Type B pancreatic cell (in vitro differentiated cells): ENCODE results near the gene PANX3. TPM values are rescaled to one million over a fixed set of nuclear protein-coding genes. Genes with fewer than 3 reads are reported as not detected.

Experiments used
- DNase-seq: peaks from one replicate; pipeline ENCODE4 v3.0.0; 2021; ENCODE audit warnings: mixed read lengths; ENCODE audit not compliant: unreplicated experiment; ENCODE audit errors: extremely low spot score
- H3K27ac Mint-ChIP-seq: 2 replicates; pipeline ENCODE4 v1.8.0; 2021; ENCODE audit warnings: mild to moderate bottlenecking, mixed read lengths
- H3K27me3 Mint-ChIP-seq: 2 replicates; pipeline ENCODE4 v1.8.0; 2021; ENCODE audit warnings: mixed read lengths
- H3K36me3 Mint-ChIP-seq: 2 replicates; pipeline ENCODE4 v1.8.0; 2021; ENCODE audit warnings: mixed read lengths
- H3K4me1 Mint-ChIP-seq: one replicate; pipeline ENCODE4 v1.8.0; 2021; ENCODE audit warnings: mixed read lengths; ENCODE audit not compliant: unreplicated experiment
- H3K4me3 Mint-ChIP-seq: 2 replicates; pipeline ENCODE4 v1.8.0; 2021; ENCODE audit warnings: mild to moderate bottlenecking, mixed read lengths
- H3K9me3 Mint-ChIP-seq: 2 replicates; pipeline ENCODE4 v1.8.0; 2021; ENCODE audit warnings: mixed read lengths
- total RNA-seq: library from RNA; stranded (reverse); gene quantifications from 2 replicates; pipeline ENCODE4 v1.2.1, GENCODE V29; 2021; ENCODE audit warnings: low replicate concordance
- TF ChIP-seq, protein P1 (sequence below): fragments of 200-600 bp; sonication (generic); conservative IDR thresholded peaks from 2 replicates; pipeline ENCODE4 v1.5.0; 2021; ENCODE audit warnings: antibody characterized with exemption, mild to moderate bottlenecking

The PANX3 gene
- total RNA-seq, 1 donor from 2014 or later: not detected

DNA sequence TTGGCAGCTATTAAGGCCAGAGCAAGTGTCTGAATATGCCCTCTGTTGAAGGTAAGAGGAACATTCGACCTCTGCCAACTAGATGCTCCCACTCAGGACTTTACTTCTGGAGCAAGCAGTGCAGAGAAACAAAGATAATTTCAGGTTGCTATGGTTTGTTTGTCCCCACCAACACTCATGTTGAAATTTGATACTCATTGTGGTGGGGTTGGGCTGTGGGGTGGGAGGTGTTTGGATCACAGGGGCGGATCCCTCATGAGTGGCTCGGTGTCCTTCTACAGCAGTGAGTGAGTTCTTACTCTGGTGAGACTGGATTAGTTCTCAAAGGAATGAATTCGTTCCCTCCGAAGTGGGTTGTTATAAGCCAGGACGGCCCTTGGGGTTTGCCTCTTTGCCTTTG lies 29.4 kb upstream of the PANX3 start:
- Mint-ChIP-seq H3K36me3 (no peaks in the 10 kb centered on the region), H3K27ac (no peak overlapping the region), H3K4me3 (no peak overlapping the region), H3K4me1 (no peaks in the 10 kb centered on the region), H3K27me3 (peaks cover 5% of the 10 kb centered on the region), H3K9me3 (no peaks in the 10 kb centered on the region)
- DNase-seq: no peak
- TF ChIP-seq, protein P1, sequence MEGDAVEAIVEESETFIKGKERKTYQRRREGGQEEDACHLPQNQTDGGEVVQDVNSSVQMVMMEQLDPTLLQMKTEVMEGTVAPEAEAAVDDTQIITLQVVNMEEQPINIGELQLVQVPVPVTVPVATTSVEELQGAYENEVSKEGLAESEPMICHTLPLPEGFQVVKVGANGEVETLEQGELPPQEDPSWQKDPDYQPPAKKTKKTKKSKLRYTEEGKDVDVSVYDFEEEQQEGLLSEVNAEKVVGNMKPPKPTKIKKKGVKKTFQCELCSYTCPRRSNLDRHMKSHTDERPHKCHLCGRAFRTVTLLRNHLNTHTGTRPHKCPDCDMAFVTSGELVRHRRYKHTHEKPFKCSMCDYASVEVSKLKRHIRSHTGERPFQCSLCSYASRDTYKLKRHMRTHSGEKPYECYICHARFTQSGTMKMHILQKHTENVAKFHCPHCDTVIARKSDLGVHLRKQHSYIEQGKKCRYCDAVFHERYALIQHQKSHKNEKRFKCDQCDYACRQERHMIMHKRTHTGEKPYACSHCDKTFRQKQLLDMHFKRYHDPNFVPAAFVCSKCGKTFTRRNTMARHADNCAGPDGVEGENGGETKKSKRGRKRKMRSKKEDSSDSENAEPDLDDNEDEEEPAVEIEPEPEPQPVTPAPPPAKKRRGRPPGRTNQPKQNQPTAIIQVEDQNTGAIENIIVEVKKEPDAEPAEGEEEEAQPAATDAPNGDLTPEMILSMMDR: no peak

DNA sequence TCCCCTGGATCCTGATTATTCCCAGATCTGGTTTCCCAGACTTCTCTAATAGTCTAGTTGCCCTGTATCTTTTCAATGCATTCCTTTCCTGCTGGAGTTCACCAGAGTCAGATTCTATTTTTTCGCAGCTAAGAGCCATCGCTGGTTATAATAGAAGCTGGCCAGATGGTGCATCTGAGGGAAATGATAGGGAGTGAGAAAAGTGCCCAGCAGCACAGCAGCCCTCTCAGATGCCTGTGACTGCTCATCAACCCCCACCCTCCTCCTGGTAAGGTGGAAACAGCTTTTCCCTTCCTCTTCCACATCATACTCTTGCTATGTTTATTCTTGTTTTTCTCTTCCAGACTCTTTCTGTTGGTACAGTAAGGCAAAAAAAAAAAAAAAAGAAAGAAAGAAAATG lies 28.7 kb upstream of the PANX3 start:
- no peaks in the 10 kb centered on the region for H3K9me3 Mint-ChIP-seq
- TF ChIP-seq, protein P1: no peak
- H3K4me1 Mint-ChIP-seq: no peaks in the 10 kb centered on the region
- H3K4me3 Mint-ChIP-seq: no peak overlapping the region
- no peak for DNase-seq
- H3K27ac Mint-ChIP-seq: no peak overlapping the region
- H3K27me3 Mint-ChIP-seq: peaks cover 12% of the 10 kb centered on the region
- no peaks in the 10 kb centered on the region for H3K36me3 Mint-ChIP-seq

GRCh38 chr11:124583781-124584180 lies 27.4 kb upstream of the PANX3 start:
- TF ChIP-seq, protein P1: no peak
- Mint-ChIP-seq H3K9me3 (no peaks in the 10 kb centered on the region), H3K27me3 (peaks cover 16% of the 10 kb centered on the region), H3K4me1 (no peaks in the 10 kb centered on the region), H3K36me3 (no peaks in the 10 kb centered on the region), H3K4me3 (no peak overlapping the region), H3K27ac (no peak overlapping the region)
- no peak for DNase-seq

DNA sequence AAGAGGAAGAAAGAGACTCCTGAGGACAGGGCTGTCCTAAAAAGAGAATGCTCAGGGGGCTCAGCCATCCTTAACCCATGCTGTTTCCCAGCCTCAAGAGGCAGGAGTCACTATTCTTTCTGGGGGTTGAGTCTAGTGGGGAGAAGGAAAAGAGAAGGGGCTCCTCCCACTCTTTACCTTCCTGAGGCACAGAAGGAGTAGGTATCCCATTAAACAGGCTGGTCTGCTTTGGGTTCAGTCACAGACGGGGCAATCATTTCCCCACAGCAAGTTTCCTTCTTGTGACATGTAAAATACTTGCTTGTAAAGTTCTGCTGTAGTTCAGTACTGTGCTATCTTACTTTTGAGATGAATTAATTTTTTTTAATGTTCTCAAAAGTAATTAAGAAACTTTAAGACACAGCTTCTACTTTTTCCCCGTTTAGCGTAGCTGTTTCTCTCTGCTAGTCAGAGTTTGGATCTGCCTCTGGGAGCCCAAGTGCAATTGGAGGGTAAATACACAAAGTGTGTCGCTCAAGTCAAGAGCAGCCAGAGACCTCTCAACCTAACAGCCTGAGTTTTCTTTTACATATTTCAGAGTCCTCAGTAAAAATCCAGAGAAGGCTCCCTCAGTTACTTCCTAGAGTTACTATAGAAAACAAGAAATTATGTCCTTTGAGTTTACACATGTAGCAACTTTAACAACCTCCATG lies 26.4 kb upstream of the PANX3 start:
- Mint-ChIP-seq H3K9me3 (no peaks in the 10 kb centered on the region), H3K27ac (no peak overlapping the region), H3K4me1 (no peaks in the 10 kb centered on the region), H3K4me3 (no peak overlapping the region), H3K27me3 (peaks cover 20% of the 10 kb centered on the region), H3K36me3 (no peaks in the 10 kb centered on the region)
- TF ChIP-seq, protein P1: no peak
- DNase-seq: no peak

DNA sequence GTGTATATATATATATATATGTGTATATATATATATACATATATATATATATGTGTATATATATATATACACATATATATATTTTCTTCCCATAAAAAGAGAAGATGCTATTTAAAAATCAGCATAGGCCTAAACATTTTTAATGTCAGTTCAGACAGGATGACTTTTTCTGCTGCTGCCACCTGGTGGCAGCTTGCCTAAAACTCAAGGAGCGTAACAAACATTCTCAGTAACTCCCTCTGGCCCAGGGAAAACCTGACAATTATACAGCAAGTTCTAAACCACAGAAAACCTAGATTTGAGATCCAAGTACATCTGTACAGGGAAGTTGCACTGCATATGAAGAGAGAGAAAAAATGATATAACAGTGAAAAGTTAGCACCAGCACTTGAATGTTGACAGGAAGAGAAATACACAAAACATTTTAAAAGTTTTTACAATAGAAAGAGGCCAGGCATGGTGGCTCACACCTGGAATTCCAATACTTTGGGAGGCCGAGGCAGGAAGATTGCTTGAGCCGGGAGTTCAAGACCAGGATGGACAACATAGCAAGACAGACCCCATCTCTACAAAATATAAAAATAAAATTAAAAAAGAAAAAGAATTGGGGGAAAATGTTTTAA lies 24.9 kb upstream of the PANX3 start:
- no peak for DNase-seq

More for the DNA sequence above, 24.9 kb upstream of the PANX3 start:
- Mint-ChIP-seq H3K9me3 (no peaks in the 10 kb centered on the region), H3K4me1 (no peaks in the 10 kb centered on the region), H3K27ac (no peak overlapping the region), H3K36me3 (no peaks in the 10 kb centered on the region), H3K27me3 (peaks cover 20% of the 10 kb centered on the region), H3K4me3 (no peak overlapping the region)
- TF ChIP-seq, protein P1: peak; percentile 80
